ENCODE data around the gene ITIH4.

Gene ITIH4

GRCh38 chr3:52847726-52848125, 17.3 kb upstream of the ITIH4 start:
- no peak for DNase-seq

- DNase-seq: no peak
These were observed 16.8 kb upstream of the ITIH4 start for GRCh38 chr3:52847241-52847640.

- DNase-seq: no peak
These were observed 16.0 kb upstream of the ITIH4 start for GRCh38 chr3:52846432-52846965.

DNA sequence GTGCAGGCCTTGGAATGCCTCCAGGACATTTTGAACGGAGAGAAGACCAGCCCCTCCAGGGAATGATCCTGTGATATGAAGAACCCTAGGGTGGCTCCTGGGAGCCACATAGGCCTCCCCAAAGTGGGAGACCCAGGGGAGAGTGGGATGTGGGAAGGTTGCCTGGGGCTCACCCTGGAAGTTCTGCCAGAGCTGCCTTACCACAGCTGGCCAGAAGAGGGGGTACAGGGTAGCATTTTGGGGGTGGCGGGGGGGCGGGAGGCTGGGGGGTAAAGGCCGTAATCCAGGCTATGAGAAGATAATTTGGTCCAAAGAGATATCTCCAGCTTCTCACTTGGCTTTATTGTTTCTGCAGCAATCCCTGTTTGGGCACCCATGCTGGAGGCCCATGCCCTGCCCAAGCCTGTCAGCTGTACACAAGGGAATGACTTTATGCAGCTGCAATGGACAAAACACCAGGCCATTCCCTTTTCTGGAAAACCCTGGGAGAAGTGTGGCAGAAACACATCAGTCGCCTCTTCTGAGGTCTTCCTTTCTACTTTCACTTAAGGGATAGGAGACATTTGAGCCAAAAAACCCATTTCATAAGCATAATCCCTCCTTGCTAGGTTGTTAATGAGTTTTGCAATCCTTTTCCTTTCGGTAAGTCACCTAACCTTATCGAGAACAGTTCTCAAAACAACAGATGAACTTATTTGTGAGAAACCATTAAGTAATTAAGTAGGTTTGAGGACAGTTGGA, 15.4 kb upstream of the ITIH4 start:
- DNase-seq: no peak

- no peak for DNase-seq
These were observed 14.7 kb upstream of the ITIH4 start for GRCh38 chr3:52845157-52845556.

DNA sequence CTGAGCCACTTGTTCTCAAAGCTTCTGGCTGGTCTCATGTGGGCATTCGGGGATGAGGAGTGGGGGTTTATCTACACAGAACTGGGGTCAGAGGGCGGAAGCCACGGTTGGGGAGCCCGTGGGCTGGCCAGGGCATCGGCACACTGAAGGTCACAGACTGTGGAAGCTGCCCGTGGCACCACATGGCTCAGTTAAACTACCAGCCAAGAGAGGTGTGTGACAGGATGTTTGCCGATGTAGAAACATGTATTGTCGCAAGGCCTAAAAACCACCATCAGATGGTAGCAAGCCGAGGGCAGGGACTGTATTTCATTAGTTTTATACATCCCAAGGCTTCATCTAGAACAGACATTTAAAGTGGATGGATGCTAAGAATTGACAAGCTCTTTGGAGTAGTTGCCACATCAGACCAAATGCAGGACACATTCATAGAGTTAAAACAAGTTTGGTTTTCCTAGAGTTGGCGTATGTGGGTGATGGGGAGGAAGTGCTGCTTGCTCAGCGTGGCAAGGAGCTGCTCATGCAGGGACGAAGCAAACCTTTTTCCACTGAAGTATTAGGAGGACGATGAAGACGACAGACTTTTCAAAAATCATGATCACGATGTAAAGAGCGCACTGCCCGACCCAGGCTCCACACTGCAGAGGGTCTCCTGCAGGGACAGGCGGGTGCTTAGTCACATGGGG, 14.0 kb upstream of the ITIH4 start:
- DNase-seq: no peak

- DNase-seq: no peak
These were observed 13.4 kb upstream of the ITIH4 start for GRCh38 chr3:52843881-52844280.

GRCh38 chr3:52843108-52843865, 12.8 kb upstream of the ITIH4 start:
- no peak for DNase-seq

GRCh38 chr3:52842424-52842823, 12.0 kb upstream of the ITIH4 start:
- no peak for DNase-seq

DNA sequence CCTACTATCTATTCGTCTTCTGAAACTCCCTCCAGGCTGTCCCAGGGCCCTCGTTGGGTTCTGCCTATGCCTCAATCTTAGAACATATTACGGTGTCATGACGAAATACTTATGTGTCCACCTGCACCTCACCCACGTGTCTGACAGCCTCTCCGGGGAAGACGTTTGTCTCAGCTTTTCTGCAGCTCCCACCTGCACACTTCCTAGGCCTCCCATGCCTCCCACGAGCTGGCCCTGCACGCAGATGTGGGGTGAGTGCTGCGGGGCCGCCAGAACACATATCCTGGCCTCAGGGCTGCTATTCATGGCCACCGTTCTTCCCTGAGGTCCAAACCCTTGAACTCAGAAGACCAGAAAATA, 11.5 kb upstream of the ITIH4 start:
- no peak for DNase-seq

- DNase-seq: no peak
These were observed 10.9 kb upstream of the ITIH4 start for GRCh38 chr3:52841211-52841980.

DNA sequence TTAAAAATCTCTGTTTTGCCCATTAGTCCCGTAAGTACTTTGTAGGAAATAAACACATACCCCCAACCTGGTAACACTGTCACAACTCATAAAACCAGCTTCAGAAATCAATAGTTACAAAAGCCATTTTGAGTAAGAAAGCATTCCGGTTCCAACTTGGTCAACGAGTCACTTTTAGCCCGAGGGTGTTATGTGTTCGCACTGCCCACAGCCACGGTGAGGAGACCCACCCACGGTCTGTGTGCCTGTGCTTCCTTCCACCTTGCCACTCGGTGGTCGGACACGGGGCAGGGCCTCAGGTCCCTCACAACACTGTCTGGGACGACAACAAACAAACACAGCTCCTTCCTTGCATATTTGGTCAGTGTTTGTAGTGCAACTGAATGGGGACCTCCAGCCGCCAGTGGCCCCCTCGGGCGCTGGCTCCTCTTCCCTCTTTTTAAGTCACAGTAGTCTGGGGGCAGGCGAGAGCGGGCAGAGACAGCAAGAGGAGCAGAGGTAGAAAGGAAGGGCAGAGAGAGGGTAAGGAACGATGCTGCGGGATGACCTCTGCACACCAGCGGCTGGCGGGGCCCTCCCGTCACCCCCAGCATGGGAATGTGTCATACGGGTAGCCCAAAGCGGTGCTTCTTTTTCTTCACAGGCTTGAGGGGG, 9.5 kb upstream of the ITIH4 start:
- DNase-seq: no peak

- no peak for DNase-seq
These were observed 8.8 kb upstream of the ITIH4 start for GRCh38 chr3:52839268-52839575.

DNA sequence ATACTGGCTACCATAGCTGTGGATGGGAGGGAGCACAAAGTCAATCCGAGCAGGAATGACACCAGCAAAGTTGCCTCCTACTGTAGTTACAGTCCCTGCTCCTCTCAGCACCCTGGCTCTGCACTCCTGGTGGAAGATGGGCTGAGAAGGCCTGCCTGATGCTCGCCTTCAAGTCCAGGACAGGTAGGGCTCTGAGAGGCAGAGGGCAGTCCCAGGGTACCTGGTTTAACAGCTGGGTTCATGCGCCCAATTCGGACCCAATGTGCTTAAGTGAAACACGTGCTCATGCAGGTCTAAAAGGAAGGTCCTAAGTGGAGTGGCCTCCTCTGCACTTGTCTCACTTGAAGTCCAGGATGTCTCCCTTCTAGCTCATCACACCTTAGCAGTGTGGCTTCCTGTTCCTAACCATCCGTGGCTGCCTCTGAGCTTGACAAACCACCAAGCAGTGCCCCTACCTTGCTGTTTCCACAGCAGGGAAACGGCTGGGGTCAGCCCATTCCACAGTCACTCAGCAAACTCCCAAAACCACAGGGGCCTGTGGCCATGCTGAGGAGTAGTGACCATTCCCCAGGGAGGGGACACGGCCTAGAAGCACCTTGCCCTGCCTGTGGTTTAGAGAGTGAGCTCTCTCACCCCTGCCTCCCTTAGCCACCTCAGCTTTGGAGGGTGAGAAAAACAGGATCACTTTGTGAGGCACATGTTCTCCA, 8.2 kb upstream of the ITIH4 start:
- DNase-seq: no peak

GRCh38 chr3:52836986-52837385, 6.5 kb upstream of the ITIH4 start:
- DNase-seq: no peak

- no peak for DNase-seq
These were observed 6.0 kb upstream of the ITIH4 start for GRCh38 chr3:52836471-52836845.

DNA sequence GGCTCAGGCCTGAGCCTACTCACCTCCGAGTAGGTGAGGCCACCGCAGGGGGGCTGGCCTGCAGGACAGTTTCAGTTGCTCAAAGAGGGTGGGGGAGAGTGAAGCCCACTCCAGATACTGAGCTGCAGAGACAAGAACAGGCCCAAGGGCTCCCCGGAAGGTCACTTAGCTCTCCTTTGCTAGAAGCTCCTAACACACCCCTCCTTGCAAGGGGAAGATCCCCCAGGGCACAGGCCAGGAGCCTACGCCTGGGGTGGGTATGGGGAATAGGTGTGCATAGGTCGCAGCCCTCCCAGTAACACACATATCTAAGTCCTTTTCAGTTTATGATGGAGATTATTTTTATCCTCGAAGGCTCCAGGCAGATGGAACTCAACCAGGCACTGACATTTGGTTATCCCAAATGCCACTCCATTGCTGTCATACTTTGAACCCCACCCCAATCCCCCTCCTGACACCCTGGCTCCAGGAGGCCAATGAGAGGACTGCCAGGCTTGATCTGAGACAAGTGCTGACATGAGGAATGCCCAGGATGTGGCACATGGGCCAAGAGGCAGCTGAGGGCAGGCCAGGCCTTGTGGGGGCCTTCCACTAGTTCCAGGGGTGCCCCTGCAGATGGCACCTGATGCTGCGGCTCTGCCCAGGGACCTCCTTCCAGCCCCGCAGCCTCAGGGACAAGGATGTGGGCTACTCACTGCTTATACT, 5.4 kb upstream of the ITIH4 start:
- no peak for DNase-seq

DNA sequence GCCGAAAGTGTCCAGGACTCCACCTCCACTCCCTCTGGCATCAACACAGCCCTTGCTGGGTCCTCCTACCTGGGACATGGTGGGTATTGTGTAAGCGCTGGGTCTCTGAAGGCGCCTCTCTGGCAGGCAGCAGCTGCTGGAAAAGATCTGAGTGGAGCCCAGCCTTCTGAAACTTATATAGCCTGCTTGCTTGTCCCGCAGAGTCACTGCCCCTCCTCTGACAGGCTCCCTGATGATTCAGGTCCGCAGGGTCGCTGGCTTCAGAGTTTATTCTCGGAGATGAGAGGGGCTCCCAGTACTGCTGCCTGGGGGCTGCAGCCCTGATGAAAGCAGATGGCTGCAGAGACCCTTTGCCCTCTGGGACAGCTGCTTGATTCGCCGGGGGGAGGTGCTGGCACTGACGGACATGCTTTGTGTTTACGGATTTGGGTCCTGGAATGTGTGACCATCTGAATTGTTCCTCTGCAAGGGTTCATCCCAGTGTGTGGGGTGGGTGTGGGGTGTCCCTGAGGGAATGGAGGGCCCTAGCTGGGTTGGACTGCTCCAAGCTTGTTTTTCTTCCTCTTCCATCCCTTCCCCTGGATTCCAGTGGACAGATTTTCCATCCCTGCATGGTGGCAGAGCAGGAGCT, 4.5 kb upstream of the ITIH4 start, which contains the start of gene MUSTN1:
Gene MUSTN1 (minus strand): TSS at position 149 of the 631 bp plus-strand sequence. CDS start 71 bp downstream, at position 78.
- DNase-seq: no peak

- no peak for DNase-seq
These were observed 2.7 kb upstream of the ITIH4 start for GRCh38 chr3:52833202-52833601.

- DNase-seq: peak; percentile 41
These were observed 1.2 kb upstream of the ITIH4 start for GRCh38 chr3:52831500-52832301.
